IPS-20b (cell line): ENCODE data around the gene TMTC3.
A peak's percentile ranks its signal among the peaks of the same experiment; 100 is the strongest.

Source experiments
- H3K27ac ChIP-seq: one replicate; pipeline ENCODE4 v1.5.1; 2013; ENCODE audit warnings: low read length
- H3K27me3 ChIP-seq: 2 replicates; pipeline ENCODE4 v1.6.1; 2013; ENCODE audit warnings: mild to moderate bottlenecking, low read length, inconsistent platforms; ENCODE audit not compliant: insufficient read depth
- H3K36me3 ChIP-seq: 2 replicates; pipeline ENCODE4 v1.6.1; 2013; ENCODE audit warnings: low read depth, mild to moderate bottlenecking, inconsistent platforms, low read length, moderate library complexity; ENCODE audit not compliant: insufficient read depth
- H3K4me1 ChIP-seq: 2 replicates; pipeline ENCODE4 v1.6.1; 2013; ENCODE audit warnings: mild to moderate bottlenecking, control low read depth, inconsistent platforms, low read length, moderate library complexity; ENCODE audit not compliant: insufficient read depth
- H3K4me3 ChIP-seq: 2 replicates; pipeline ENCODE4 v1.5.1; 2013; ENCODE audit warnings: mild to moderate bottlenecking, low read length, inconsistent platforms
- H3K9ac ChIP-seq: 2 replicates; pipeline ENCODE4 v1.6.1; 2013; ENCODE audit warnings: low read depth, mild to moderate bottlenecking, inconsistent platforms, low read length, moderate library complexity
- H3K9me3 ChIP-seq: 2 replicates; pipeline ENCODE4 v1.6.1; 2013; ENCODE audit warnings: mild to moderate bottlenecking, low read depth, low read length, inconsistent platforms; ENCODE audit not compliant: insufficient read depth

The TMTC3 gene

DNA sequence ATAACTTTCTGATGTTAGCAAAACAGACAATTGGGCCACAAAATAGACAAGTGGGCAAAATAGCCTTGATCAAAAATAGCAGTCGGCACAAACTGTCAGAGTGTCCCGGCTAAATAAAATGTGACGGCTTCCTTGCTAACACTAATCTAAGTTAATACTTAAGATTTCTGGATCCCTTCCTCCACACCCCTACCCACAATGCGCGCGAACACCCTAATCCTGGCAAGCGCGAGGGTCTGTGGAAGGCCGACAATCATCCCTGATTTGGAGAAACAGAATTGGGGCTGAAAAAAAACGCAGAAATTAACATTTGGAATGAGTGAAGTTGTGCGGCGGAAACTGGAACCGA lies 708 bp upstream of the TMTC3 start:
- 0 out of 2 replicates have a peak, but pooled peaks cover 7% of the 10 kb centered on the region for H3K36me3 ChIP-seq
- no peaks in the 10 kb centered on the region for H3K27me3 ChIP-seq
- peak overlapping the region; percentile 86 for H3K9ac ChIP-seq
- peaks cover 32% of the 10 kb centered on the region for H3K4me1 ChIP-seq
- no peak overlapping the region for H3K27ac ChIP-seq
- H3K4me3 ChIP-seq = peak overlapping the region; percentile 99
- no peaks in the 10 kb centered on the region for H3K9me3 ChIP-seq

DNA sequence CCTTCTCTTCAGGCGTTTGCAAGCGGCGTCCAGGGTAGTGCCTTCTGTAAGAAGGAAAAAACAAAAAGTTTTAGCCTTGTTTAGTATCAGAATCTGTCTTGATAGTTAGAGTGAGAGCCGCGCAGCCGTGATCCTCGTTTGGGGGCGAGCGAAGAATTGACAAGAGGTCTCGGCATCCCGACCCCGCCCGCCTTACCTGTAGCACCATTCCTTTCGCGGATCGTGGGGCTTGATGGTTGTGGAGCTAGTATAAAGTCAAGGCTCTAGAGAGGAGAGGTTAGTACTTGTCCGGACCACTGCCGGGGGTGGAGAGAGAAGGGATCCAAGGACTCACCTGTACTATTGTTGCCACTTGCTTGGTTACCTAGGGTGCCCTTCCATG lies 494 bp downstream of the TMTC3 start:
- Histone ChIP-seq H3K36me3 (0 out of 2 replicates have a peak, but pooled peaks cover 2% of the 10 kb centered on the region), H3K9me3 (no peaks in the 10 kb centered on the region), H3K27ac (peak overlapping the region; percentile 30)

GRCh38 chr12:88144037-88144436 lies 1.9 kb downstream of the TMTC3 start:
- H3K27ac ChIP-seq = peak overlapping the region; percentile 16
- H3K36me3 ChIP-seq = no peaks in the 10 kb centered on the region
- peak overlapping the region; percentile 99 for H3K4me3 ChIP-seq
- no peaks in the 10 kb centered on the region for H3K27me3 ChIP-seq
- peak overlapping the region; percentile 45; the same call in 1 of the 2 replicates for H3K9ac ChIP-seq
- H3K9me3 ChIP-seq = no peaks in the 10 kb centered on the region
- H3K4me1 ChIP-seq = peaks cover 32% of the 10 kb centered on the region

More for the DNA sequence above, 494 bp downstream of the TMTC3 start:
- H3K9ac ChIP-seq = peak overlapping the region; percentile 93
- H3K4me1 ChIP-seq = peaks cover 32% of the 10 kb centered on the region
- peak overlapping the region; percentile 99 for H3K4me3 ChIP-seq
- H3K27me3 ChIP-seq = no peaks in the 10 kb centered on the region

- Histone ChIP-seq H3K9me3 (no peaks in the 10 kb centered on the region), H3K4me1 (peaks cover 32% of the 10 kb centered on the region), H3K9ac (peak overlapping the region; percentile 45; the same call in 1 of the 2 replicates), H3K27ac (peak overlapping the region; percentile 16), H3K36me3 (no peaks in the 10 kb centered on the region), H3K27me3 (no peaks in the 10 kb centered on the region), H3K4me3 (peak overlapping the region; percentile 99)
Measured at GRCh38 chr12:88144546-88145468, 2.7 kb downstream of the TMTC3 start.

GRCh38 chr12:88145567-88146505 lies 3.7 kb downstream of the TMTC3 start:
- Histone ChIP-seq H3K9me3 (no peaks in the 10 kb centered on the region), H3K4me1 (peaks cover 32% of the 10 kb centered on the region), H3K9ac (peak overlapping the region; percentile 45; the same call in 1 of the 2 replicates), H3K27me3 (no peaks in the 10 kb centered on the region), H3K27ac (peak overlapping the region; percentile 16), H3K36me3 (no peaks in the 10 kb centered on the region), H3K4me3 (peak overlapping the region; percentile 99; the same call in 1 of the 2 replicates)

GRCh38 chr12:88150063-88150462 lies 8.0 kb downstream of the TMTC3 start:
- Histone ChIP-seq H3K9me3 (no peaks in the 10 kb centered on the region), H3K27ac (no peak overlapping the region), H3K36me3 (no peaks in the 10 kb centered on the region), H3K9ac (no peak overlapping the region), H3K4me1 (peaks cover 27% of the 10 kb centered on the region), H3K4me3 (no peak overlapping the region), H3K27me3 (no peaks in the 10 kb centered on the region)

DNA sequence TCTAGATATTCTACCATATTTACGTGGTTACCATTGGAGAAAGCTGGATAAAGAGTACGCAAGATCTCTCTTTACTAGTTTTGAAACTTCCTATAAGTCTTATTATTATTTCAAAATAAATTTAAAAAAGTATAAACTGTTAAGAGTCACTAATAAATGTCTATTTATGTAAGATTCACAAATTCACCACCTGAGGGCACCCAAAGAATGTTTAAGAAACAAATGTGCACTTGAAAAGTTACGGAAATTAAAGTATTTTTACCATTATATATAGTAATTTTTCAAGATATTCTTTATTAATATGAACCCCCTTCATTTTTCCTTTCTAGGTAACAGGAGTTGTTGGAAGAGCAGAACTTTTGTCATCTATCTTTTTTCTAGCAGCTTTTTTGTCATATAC lies 11.9 kb downstream of the TMTC3 start:
- no peak overlapping the region for H3K27ac ChIP-seq
- no peaks in the 10 kb centered on the region for H3K27me3 ChIP-seq
- no peak overlapping the region for H3K9ac ChIP-seq
- H3K4me1 ChIP-seq = peaks cover 30% of the 10 kb centered on the region
- no peaks in the 10 kb centered on the region; the same call in none of the 2 replicates for H3K36me3 ChIP-seq
- H3K9me3 ChIP-seq = no peaks in the 10 kb centered on the region
- H3K4me3 ChIP-seq = no peak overlapping the region

DNA sequence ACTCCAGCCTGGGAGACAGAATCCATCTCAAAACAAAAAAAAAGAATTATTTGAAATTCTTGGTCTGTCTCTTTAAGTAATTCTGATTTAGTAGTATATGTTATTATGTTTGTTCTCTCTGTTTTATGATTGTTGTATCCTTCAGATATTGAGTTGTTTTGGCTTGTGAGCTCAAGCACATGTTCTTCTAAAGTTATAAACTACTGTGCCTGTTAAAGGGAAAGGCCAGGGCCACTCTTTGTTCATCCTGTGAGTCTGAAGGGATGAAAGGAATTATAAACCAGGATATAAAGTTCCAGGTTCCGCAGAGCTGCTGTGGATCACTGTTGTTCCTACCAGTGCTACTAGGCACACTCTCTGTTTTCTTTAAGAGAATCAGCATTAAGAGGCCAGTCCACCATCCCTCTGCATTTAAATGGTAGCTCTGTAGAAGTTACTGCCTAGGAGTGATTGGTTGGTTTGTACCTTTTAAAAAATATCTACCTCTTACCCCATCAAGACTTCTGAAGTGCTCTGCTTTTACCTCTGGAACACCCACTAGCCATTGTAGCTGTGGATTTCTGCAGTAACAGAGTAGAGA lies 14.1 kb downstream of the TMTC3 start:
- peaks cover 32% of the 10 kb centered on the region for H3K4me1 ChIP-seq
- no peak overlapping the region for H3K4me3 ChIP-seq
- peak overlapping the region; percentile 30; the same call in 1 of the 2 replicates for H3K9ac ChIP-seq
- no peaks in the 10 kb centered on the region for H3K27me3 ChIP-seq
- no peak overlapping the region for H3K27ac ChIP-seq
- no peaks in the 10 kb centered on the region for H3K9me3 ChIP-seq
- H3K36me3 ChIP-seq = peaks cover 10% of the 10 kb centered on the region

GRCh38 chr12:88163371-88163770 lies 21.3 kb downstream of the TMTC3 start:
- Histone ChIP-seq H3K9ac (no peak overlapping the region), H3K4me1 (peaks cover 7% of the 10 kb centered on the region), H3K4me3 (no peak overlapping the region), H3K9me3 (no peaks in the 10 kb centered on the region), H3K27ac (no peak overlapping the region), H3K27me3 (no peaks in the 10 kb centered on the region), H3K36me3 (peaks cover 53% of the 10 kb centered on the region)

GRCh38 chr12:88166179-88166578 lies 24.1 kb downstream of the TMTC3 start:
- Histone ChIP-seq H3K4me1 (peaks cover 5% of the 10 kb centered on the region), H3K36me3 (peaks cover 58% of the 10 kb centered on the region), H3K27ac (no peak overlapping the region), H3K27me3 (no peaks in the 10 kb centered on the region), H3K9me3 (no peaks in the 10 kb centered on the region), H3K9ac (no peak overlapping the region), H3K4me3 (no peak overlapping the region)

DNA sequence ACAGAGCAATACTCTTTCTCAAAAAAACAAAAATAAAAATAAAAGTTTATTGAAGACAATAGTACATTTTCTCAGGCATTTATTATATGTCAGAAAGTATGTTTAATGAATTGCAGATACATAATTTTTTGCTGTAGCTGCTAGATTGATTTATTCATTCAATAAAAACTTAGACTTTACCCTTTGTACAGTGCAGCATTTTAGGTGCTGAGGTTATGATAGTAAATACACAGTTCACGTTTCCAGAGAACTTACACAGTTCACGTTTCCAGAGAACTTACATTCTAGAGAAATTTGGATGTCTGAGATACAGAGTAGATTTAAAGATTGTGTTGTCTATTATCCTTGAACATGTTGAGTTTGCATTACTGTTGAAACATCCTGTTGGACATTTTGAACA lies 25.3 kb downstream of the TMTC3 start:
- Histone ChIP-seq H3K27me3 (no peaks in the 10 kb centered on the region), H3K27ac (no peak overlapping the region), H3K36me3 (peaks cover 63% of the 10 kb centered on the region), H3K9ac (no peak overlapping the region), H3K4me3 (no peak overlapping the region), H3K9me3 (no peaks in the 10 kb centered on the region), H3K4me1 (no peaks in the 10 kb centered on the region)
